Coronary artery (tissue), 2 donors: ENCODE results near the gene TBC1D30.

ENCODE experiments used
- DNase-seq: peaks from one replicate; pipeline ENCODE4 v3.0.0-alpha.2; 2017; ENCODE audit warnings: low spot score
- H3K27ac ChIP-seq, 2 donors: fragments of 200-600 bp; sonication (generic); one replicate each; pipeline ENCODE4 v1.5.1; 2016 to 2019
- H3K4me3 ChIP-seq: fragments of 200-600 bp; sonication (generic); 2 replicates; pipeline ENCODE4 v1.5.1; 2016; ENCODE audit warnings: mild to moderate bottlenecking, moderate library complexity
- TF ChIP-seq, protein P1 (sequence below): fragments of 200-600 bp; sonication (generic); IDR thresholded peaks from one replicate; pipeline ENCODE4 v1.5.1; 2019; ENCODE audit warnings: antibody characterized with exemption

TBC1D30 gene

GRCh38 chr12:64923536-64923935 is 99.1 kb downstream of the TBC1D30 start:
- Histone ChIP-seq H3K4me3 (no peak overlapping the region), H3K27ac (no peak overlapping the region)
- no peak for DNase-seq
- TF ChIP-seq, protein P1, sequence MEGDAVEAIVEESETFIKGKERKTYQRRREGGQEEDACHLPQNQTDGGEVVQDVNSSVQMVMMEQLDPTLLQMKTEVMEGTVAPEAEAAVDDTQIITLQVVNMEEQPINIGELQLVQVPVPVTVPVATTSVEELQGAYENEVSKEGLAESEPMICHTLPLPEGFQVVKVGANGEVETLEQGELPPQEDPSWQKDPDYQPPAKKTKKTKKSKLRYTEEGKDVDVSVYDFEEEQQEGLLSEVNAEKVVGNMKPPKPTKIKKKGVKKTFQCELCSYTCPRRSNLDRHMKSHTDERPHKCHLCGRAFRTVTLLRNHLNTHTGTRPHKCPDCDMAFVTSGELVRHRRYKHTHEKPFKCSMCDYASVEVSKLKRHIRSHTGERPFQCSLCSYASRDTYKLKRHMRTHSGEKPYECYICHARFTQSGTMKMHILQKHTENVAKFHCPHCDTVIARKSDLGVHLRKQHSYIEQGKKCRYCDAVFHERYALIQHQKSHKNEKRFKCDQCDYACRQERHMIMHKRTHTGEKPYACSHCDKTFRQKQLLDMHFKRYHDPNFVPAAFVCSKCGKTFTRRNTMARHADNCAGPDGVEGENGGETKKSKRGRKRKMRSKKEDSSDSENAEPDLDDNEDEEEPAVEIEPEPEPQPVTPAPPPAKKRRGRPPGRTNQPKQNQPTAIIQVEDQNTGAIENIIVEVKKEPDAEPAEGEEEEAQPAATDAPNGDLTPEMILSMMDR: no peak
